Esophagus squamous epithelium (tissue), 4 donors: Measurements from ENCODE around the gene AGO1.

ENCODE experiments used
- CTCF ChIP-seq, 6 experiments: fragments of 450-650 bp in 4 of 6; fragments of 200-600 bp in 2 of 6; sonication (generic) in 2 of 6; IDR thresholded peaks; one replicate each; pipeline ENCODE4 v1.5.1; 2016 to 2019; ENCODE audit warnings: antibody characterized with exemption in 6 of 6, mild to moderate bottlenecking in 4 of 6, moderate library complexity in 4 of 6
- POLR2A ChIP-seq, 4 donors: fragments of 450-650 bp; IDR thresholded peaks; one replicate each; pipeline ENCODE4 v1.6.1; 2017; ENCODE audit warnings: antibody characterized with exemption in 4 of 4, mild to moderate bottlenecking in 4 of 4, moderate library complexity in 3 of 4

GRCh38 chr1:35850051-35850450, 33.0 kb upstream of the AGO1 start:
- TF ChIP-seq CTCF (IDR thresholded peaks at IDR 0.05) = no peak
- no peak for TF ChIP-seq POLR2A (IDR thresholded peaks at IDR 0.05)
